Fibroblast of lung (primary cell): ENCODE measurements around the gene CRNN.

Source experiments
- EZH2 ChIP-seq: IDR thresholded peaks from 2 replicates; pipeline ENCODE4 v1.5.1; 2012; ENCODE audit warnings: low read length, control low read depth, mild to moderate bottlenecking; ENCODE audit errors: missing control alignments
- TF ChIP-seq, protein P1 (sequence below), 2 donors: IDR thresholded peaks in 1 of 2; conservative IDR thresholded peaks in 1 of 2; 1 replicate in 1 of 2; 2 replicates in 1 of 2; pipeline ENCODE4 v1.5.1; 2011 to 2012; ENCODE audit warnings: low read length in 2 of 2, control low read depth in 1 of 2, inconsistent platforms in 1 of 2, low read depth in 1 of 2, mild to moderate bottlenecking in 1 of 2

DNA sequence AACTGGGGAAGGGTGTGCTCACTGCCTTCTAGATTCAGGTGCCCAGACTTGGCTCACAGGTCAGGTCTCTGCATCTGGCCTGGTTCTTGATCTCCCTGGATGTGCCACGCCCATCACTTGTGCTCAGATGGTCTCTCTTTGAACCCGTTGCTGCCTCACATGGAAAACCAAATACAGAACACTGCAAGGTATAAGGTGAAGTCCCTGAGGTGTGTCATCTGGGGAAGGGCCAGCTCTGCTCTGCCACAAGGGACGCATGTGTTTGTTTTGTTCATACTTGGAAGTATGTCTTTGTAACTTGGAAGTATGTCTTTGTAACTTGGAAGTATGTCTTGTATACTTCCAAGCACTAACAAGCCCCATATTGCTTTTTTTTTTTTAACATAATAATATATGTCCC lies 13.4 kb upstream of the CRNN start:
- TF ChIP-seq, protein P1, sequence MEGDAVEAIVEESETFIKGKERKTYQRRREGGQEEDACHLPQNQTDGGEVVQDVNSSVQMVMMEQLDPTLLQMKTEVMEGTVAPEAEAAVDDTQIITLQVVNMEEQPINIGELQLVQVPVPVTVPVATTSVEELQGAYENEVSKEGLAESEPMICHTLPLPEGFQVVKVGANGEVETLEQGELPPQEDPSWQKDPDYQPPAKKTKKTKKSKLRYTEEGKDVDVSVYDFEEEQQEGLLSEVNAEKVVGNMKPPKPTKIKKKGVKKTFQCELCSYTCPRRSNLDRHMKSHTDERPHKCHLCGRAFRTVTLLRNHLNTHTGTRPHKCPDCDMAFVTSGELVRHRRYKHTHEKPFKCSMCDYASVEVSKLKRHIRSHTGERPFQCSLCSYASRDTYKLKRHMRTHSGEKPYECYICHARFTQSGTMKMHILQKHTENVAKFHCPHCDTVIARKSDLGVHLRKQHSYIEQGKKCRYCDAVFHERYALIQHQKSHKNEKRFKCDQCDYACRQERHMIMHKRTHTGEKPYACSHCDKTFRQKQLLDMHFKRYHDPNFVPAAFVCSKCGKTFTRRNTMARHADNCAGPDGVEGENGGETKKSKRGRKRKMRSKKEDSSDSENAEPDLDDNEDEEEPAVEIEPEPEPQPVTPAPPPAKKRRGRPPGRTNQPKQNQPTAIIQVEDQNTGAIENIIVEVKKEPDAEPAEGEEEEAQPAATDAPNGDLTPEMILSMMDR (conservative IDR thresholded peaks at IDR 0.05 in 1 of 2, IDR thresholded peaks at IDR 0.05 in 1 of 2; ENCODE audit: low read depth in 1 of 2, low read length in 2 of 2), result no peak
- no peak for TF ChIP-seq EZH2
